Neuronal stem cell (in vitro differentiated cells): Measurements from ENCODE around the gene MAPK8.

Experiments
- DNase-seq: peaks from one replicate; pipeline ENCODE4 v3.0.0-alpha.2; 2013; ENCODE audit warnings: low spot score
- H2AFZ ChIP-seq: one replicate; pipeline ENCODE4 v1.6.1; 2013; ENCODE audit warnings: mild to moderate bottlenecking, low read length, inconsistent platforms
- H2AK5ac ChIP-seq: 2 replicates; pipeline ENCODE4 v1.6.1; 2013; ENCODE audit warnings: low read depth, mild to moderate bottlenecking, inconsistent platforms, low read length, moderate library complexity, mixed read lengths
- H2BK120ac ChIP-seq: 2 replicates; pipeline ENCODE4 v1.6.1; 2013; ENCODE audit warnings: low read depth, mild to moderate bottlenecking, inconsistent platforms, low read length, moderate library complexity, mixed read lengths
- H2BK12ac ChIP-seq: one replicate; pipeline ENCODE4 v1.6.1; 2013; ENCODE audit warnings: low read length, inconsistent platforms
- H2BK15ac ChIP-seq: 2 replicates; pipeline ENCODE4 v1.6.1; 2013; ENCODE audit warnings: mild to moderate bottlenecking, low read length, inconsistent platforms, mixed read lengths
- H2BK5ac ChIP-seq: one replicate; pipeline ENCODE4 v1.6.1; 2013; ENCODE audit warnings: inconsistent platforms, mild to moderate bottlenecking, low read length, moderate library complexity
- H3K14ac ChIP-seq: one replicate; pipeline ENCODE4 v1.6.1; 2013; ENCODE audit warnings: low read length, inconsistent platforms
- H3K18ac ChIP-seq: 2 replicates; pipeline ENCODE4 v1.6.1; 2013; ENCODE audit warnings: low read length, inconsistent platforms
- H3K23ac ChIP-seq: 2 replicates; pipeline ENCODE4 v1.6.1; 2013; ENCODE audit warnings: low read depth, mild to moderate bottlenecking, mixed read lengths, low read length, inconsistent platforms; ENCODE audit not compliant: poor library complexity
- H3K27ac ChIP-seq: replicated peaks from 3 replicates; pipeline ENCODE4 v1.5.1; 2013; ENCODE audit warnings: low read length, inconsistent platforms
- H3K27me3 ChIP-seq, 3 experiments: 2 replicates each; pipeline ENCODE4 v1.6.1; 2013; ENCODE audit warnings: low read length in 3 of 3, mild to moderate bottlenecking in 2 of 3, inconsistent platforms in 1 of 3, low read depth in 1 of 3, mixed read lengths in 1 of 3, moderate library complexity in 1 of 3; ENCODE audit not compliant: control insufficient read depth in 3 of 3, insufficient read depth in 3 of 3
- H3K36me3 ChIP-seq, 2 donors: replicated peaks in 1 of 2; 2 replicates each; pipeline ENCODE4 v1.6.1; 2013; ENCODE audit warnings: low read length in 2 of 2; ENCODE audit not compliant: control insufficient read depth in 2 of 2, insufficient read depth in 2 of 2
- H3K4ac ChIP-seq: 2 replicates; pipeline ENCODE4 v1.6.1; 2013; ENCODE audit warnings: inconsistent platforms, mild to moderate bottlenecking, low read length, moderate library complexity
- H3K4me1 ChIP-seq, 2 donors: 1 replicate in 1 of 2; 2 replicates in 1 of 2; pipeline ENCODE4 v1.6.1; 2013; ENCODE audit warnings: low read length in 2 of 2, low read depth in 1 of 2; ENCODE audit not compliant: control insufficient read depth in 2 of 2, insufficient read depth in 1 of 2
- H3K4me2 ChIP-seq: one replicate; pipeline ENCODE4 v1.6.1; 2013; ENCODE audit warnings: mild to moderate bottlenecking, low read length, inconsistent platforms; ENCODE audit not compliant: insufficient read depth, poor library complexity, severe bottlenecking
- H3K4me3 ChIP-seq, 2 donors: 2 replicates each; pipeline ENCODE4 v1.5.1; 2013; ENCODE audit warnings: low read length in 2 of 2, mild to moderate bottlenecking in 2 of 2, inconsistent platforms in 1 of 2, moderate library complexity in 1 of 2
- H3K79me1 ChIP-seq: one replicate; pipeline ENCODE4 v1.6.1; 2013; ENCODE audit warnings: low read depth, mild to moderate bottlenecking, inconsistent platforms, low read length, moderate library complexity
- H3K9ac ChIP-seq: one replicate; pipeline ENCODE4 v1.6.1; 2013; ENCODE audit warnings: mild to moderate bottlenecking, low read depth, low read length, inconsistent platforms; ENCODE audit not compliant: poor library complexity
- H3K9me3 ChIP-seq, 2 donors: replicated peaks in 1 of 2; 2 replicates each; pipeline versions ENCODE3 to v1.6.1; 2013; ENCODE audit warnings: low read length in 2 of 2, mild to moderate bottlenecking in 2 of 2, inconsistent platforms in 1 of 2, low read depth in 1 of 2, mixed read lengths in 1 of 2, moderate library complexity in 1 of 2; ENCODE audit not compliant: control insufficient read depth in 2 of 2, insufficient read depth in 1 of 2
- H4K8ac ChIP-seq: one replicate; pipeline ENCODE4 v1.6.1; 2013; ENCODE audit warnings: low read depth, mild to moderate bottlenecking, inconsistent platforms, low read length, moderate library complexity
- H4K91ac ChIP-seq: one replicate; pipeline ENCODE4 v1.6.1; 2013; ENCODE audit warnings: low read length, low read depth, mild to moderate bottlenecking, inconsistent platforms; ENCODE audit not compliant: poor library complexity
- WGBS, 2 donors: extraction: QIAGEN DNeasy Blood & Tissue Kit; methylation state at CpG; one replicate each; pipeline ENCODE4 v1.1.7; 2013; ENCODE audit warnings: missing lambda C conversion rate in 2 of 2, mixed read lengths in 1 of 2; ENCODE audit not compliant: insufficient read length in 2 of 2, insufficient replicate concordance in 1 of 2; ENCODE audit errors: extremely low coverage in 2 of 2; 5-methylcytosine and 5-hydroxymethylcytosine counted together

MAPK8 gene

DNA sequence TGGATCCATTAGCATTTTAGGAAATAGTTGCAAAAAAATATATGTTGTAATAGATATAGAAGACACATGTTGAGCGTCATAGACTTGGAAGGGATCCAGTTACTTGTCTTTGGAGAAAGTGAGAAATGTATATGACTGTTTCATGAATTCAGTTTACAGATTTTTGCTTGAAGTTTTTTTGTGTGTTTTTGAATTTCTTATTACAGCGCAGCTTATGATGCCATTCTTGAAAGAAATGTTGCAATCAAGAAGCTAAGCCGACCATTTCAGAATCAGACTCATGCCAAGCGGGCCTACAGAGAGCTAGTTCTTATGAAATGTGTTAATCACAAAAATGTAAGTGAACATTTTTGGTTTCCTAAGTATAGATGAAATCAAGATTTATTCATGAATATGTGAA is 98.2 kb downstream of the MAPK8 start:
- H3K9me3 ChIP-seq, result no peaks in the 10 kb centered on the region
- H2AK5ac ChIP-seq, result no peak overlapping the region
- H3K14ac ChIP-seq, result no peak overlapping the region
- H4K8ac ChIP-seq, result no peak overlapping the region
- no peak for DNase-seq
- no peak overlapping the region for H3K18ac ChIP-seq
- H2BK12ac ChIP-seq, result no peak overlapping the region
- H3K4me1 ChIP-seq, result peaks cover 1 to 4% of the 10 kb centered on the region in 2 donors
- H3K27me3 ChIP-seq, result no peaks in the 10 kb centered on the region
- no peak overlapping the region for H2BK15ac ChIP-seq
- no peak overlapping the region for H3K27ac ChIP-seq
- H3K79me1 ChIP-seq, result no peaks in the 10 kb centered on the region
- no peak overlapping the region for H3K9ac ChIP-seq
- no peak overlapping the region for H2BK5ac ChIP-seq
- H3K36me3 ChIP-seq, result peaks cover 0 to 46% of the 10 kb centered on the region in 2 donors
- no peak overlapping the region for H2BK120ac ChIP-seq
- no peak overlapping the region for H2AFZ ChIP-seq
- no peak overlapping the region for H3K4me3 ChIP-seq
- no peak overlapping the region for H4K91ac ChIP-seq
- no peak overlapping the region for H3K4me2 ChIP-seq
- no CpG with 5 or more reads among the region's 4 CpGs for whole genome bisulfite sequencing, 2 donors
- H3K23ac ChIP-seq, result no peak overlapping the region
- H3K4ac ChIP-seq, result no peak overlapping the region

- Histone ChIP-seq H2BK12ac (no peak overlapping the region), H3K14ac (no peak overlapping the region), H3K9ac (no peak overlapping the region), H3K4me3 (no peak overlapping the region), H2BK15ac (no peak overlapping the region), H3K4me2 (no peak overlapping the region), H2BK120ac (no peak overlapping the region), H3K27ac (no peak overlapping the region), H3K27me3 (no peaks in the 10 kb centered on the region), H3K9me3 (no peaks in the 10 kb centered on the region), H2AFZ (no peak overlapping the region), H3K23ac (no peak overlapping the region), H2BK5ac (no peak overlapping the region), H3K36me3 (peaks cover 2 to 62% of the 10 kb centered on the region in 2 donors), H3K79me1 (no peaks in the 10 kb centered on the region), H2AK5ac (no peak overlapping the region), H3K4me1 (no peaks in the 10 kb centered on the region), H4K8ac (no peak overlapping the region), H3K18ac (no peak overlapping the region), H4K91ac (no peak overlapping the region), H3K4ac (no peak overlapping the region)
- WGBS, 2 donors, result no CpG with 5 or more reads among the region's 3 CpGs
- DNase-seq, result no peak
Measured at GRCh38 chr10:48406204-48406603, 99.7 kb downstream of the MAPK8 start.

GRCh38 chr10:48406658-48407057 is 100.2 kb downstream of the MAPK8 start:
- Histone ChIP-seq H3K4me2 (no peak overlapping the region), H3K4me1 (no peaks in the 10 kb centered on the region), H2BK5ac (no peak overlapping the region), H3K27me3 (no peaks in the 10 kb centered on the region), H3K4me3 (no peak overlapping the region), H3K9me3 (no peaks in the 10 kb centered on the region), H3K18ac (no peak overlapping the region), H2BK12ac (no peak overlapping the region), H3K4ac (no peak overlapping the region), H3K14ac (no peak overlapping the region), H3K36me3 (peaks cover 2 to 66% of the 10 kb centered on the region in 2 donors), H2AK5ac (no peak overlapping the region), H3K23ac (no peak overlapping the region), H4K8ac (no peak overlapping the region), H3K79me1 (no peaks in the 10 kb centered on the region), H2BK15ac (no peak overlapping the region), H2AFZ (no peak overlapping the region), H3K9ac (no peak overlapping the region), H2BK120ac (no peak overlapping the region), H3K27ac (no peak overlapping the region), H4K91ac (no peak overlapping the region)
- WGBS, 2 donors, result no CpG with 5 or more reads among the region's 4 CpGs
- DNase-seq, result no peak

DNA sequence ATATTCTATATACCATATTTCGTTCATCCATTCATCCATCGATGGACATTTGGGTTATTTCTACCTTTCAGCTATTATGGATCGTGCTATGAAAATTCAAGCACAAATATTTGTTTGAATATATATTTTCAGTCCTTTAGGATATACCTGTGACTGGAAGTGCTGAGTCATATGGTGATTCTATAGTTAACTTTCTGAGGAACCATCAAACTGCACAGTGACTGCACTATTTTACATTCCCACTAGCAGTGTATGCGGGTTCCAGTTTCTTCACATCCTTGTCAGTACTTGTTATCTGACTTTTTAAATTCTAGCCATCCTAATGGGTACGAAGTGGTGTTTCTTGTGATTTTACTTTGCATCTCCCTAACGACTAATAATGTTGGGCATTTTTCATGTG is 104.0 kb downstream of the MAPK8 start:
- Histone ChIP-seq H3K4me3 (no peak overlapping the region), H2AK5ac (no peak overlapping the region), H3K4me1 (no peaks in the 10 kb centered on the region), H4K8ac (no peak overlapping the region), H3K9ac (no peak overlapping the region), H2BK120ac (no peak overlapping the region), H3K9me3 (peaks cover 0 to 15% of the 10 kb centered on the region in 2 donors), H2BK12ac (no peak overlapping the region), H3K36me3 (peaks cover 2 to 67% of the 10 kb centered on the region in 2 donors), H3K18ac (no peak overlapping the region), H3K27ac (no peak overlapping the region), H2BK15ac (no peak overlapping the region), H4K91ac (no peak overlapping the region), H3K4me2 (no peak overlapping the region), H3K23ac (no peak overlapping the region), H2BK5ac (no peak overlapping the region), H2AFZ (no peak overlapping the region), H3K14ac (no peak overlapping the region), H3K4ac (no peak overlapping the region), H3K79me1 (no peaks in the 10 kb centered on the region), H3K27me3 (no peaks in the 10 kb centered on the region)
- no CpG with 5 or more reads among the region's 6 CpGs for WGBS, 2 donors
- DNase-seq, result no peak
